T-helper 22 cell (primary cell): Measurements from ENCODE around the gene HLF.

Experiments used
- DNase-seq: peaks from one replicate; pipeline ENCODE4 v3.0.0-alpha.2; 2020; ENCODE audit warnings: low read depth

The HLF gene

GRCh38 chr17:55275894-55276804 lies 11.4 kb downstream of the HLF start:
- DNase-seq: no peak

- DNase-seq: no peak
These were observed 13.6 kb downstream of the HLF start for GRCh38 chr17:55278173-55278961.

GRCh38 chr17:55279203-55279602 lies 14.4 kb downstream of the HLF start:
- no peak for DNase-seq

GRCh38 chr17:55279788-55280187 lies 15.0 kb downstream of the HLF start:
- DNase-seq: no peak

GRCh38 chr17:55280212-55280611 lies 15.5 kb downstream of the HLF start:
- no peak for DNase-seq

GRCh38 chr17:55281649-55282378 lies 17.1 kb downstream of the HLF start:
- DNase-seq: no peak

- no peak for DNase-seq
These were observed 17.6 kb downstream of the HLF start for GRCh38 chr17:55282379-55282702.

- DNase-seq: no peak
These were observed 18.0 kb downstream of the HLF start for GRCh38 chr17:55282741-55283140.

- DNase-seq: no peak
These were observed 18.7 kb downstream of the HLF start for GRCh38 chr17:55283256-55283965.

GRCh38 chr17:55284001-55284884 lies 19.5 kb downstream of the HLF start:
- DNase-seq: no peak

GRCh38 chr17:55284944-55285339 lies 20.2 kb downstream of the HLF start:
- no peak for DNase-seq

GRCh38 chr17:55285340-55286301 lies 20.9 kb downstream of the HLF start:
- no peak for DNase-seq

- DNase-seq: no peak
These were observed 22.2 kb downstream of the HLF start for GRCh38 chr17:55286681-55287589.

GRCh38 chr17:55288356-55289105 lies 23.8 kb downstream of the HLF start:
- no peak for DNase-seq

GRCh38 chr17:55289106-55289446 lies 24.3 kb downstream of the HLF start:
- DNase-seq: no peak

GRCh38 chr17:55289978-55290377 lies 25.2 kb downstream of the HLF start:
- DNase-seq: no peak

GRCh38 chr17:55290492-55291113 lies 25.8 kb downstream of the HLF start:
- DNase-seq: no peak

- no peak for DNase-seq
These were observed 26.4 kb downstream of the HLF start for GRCh38 chr17:55291114-55291507.
